ENCODE results near the gene RHPN2. TPM values are rescaled to one million over a fixed set of nuclear protein-coding genes. Genes with fewer than 3 reads are reported as not detected.

The RHPN2 gene
- total and polyA plus RNA-seq, 2 of the 13 experiments (the other 11 are each of a cell fraction or from before 2014, with no cell fraction given), result 20.3 to 48.0 TPM

DNA sequence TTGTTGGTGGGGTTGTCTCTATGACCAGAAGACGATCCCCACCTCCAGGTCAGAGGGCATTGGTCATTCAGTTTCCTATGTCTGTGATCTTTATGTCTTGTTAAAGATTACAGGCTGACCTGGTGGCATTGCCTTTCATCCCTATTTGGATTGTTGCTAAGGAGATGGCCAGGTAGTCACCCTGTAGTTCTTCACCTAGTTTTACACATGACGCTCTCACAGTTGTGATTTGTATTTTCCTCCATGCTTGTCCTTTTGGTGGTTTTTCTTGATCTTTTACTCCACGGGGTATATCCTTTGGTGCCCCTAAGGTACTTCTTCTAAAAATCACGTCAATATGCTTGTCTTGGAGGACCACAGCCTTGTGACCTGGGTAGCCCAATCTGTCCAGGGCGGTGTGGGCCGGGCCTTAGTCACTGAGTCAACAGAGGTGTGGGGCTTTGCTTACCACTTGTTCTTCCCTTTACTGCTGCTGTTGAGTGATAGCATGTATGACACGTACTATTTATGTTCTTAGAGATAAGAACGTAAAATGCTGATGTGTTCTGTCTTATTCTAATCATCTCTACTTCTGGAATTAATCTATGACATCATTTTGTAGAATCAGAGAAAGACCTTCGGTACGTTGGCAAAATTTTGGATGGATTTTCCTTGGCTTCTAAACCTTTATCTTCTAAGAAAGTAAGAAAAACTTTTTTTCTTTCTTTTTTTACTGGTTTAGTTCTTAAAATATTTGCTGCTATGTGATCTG, 36.4 kb upstream of the RHPN2 start (continued):
- TF ChIP-seq KLF13 (CRISPR knock-in tag; IDR thresholded peaks at IDR 0.05) (no peak), ZMYM3 (CRISPR knock-in tag; IDR thresholded peaks at IDR 0.05) (peak; percentile 52; the same call in 1 of the 2 replicates), ARNTL (CRISPR knock-in tag; IDR thresholded peaks at IDR 0.05) (no peak), ZNF607 (CRISPR knock-in tag; IDR thresholded peaks at IDR 0.05; ENCODE audit: borderline replicate concordance) (no peak), ZNF670 (CRISPR knock-in tag; IDR thresholded peaks at IDR 0.05; ENCODE audit: borderline replicate concordance) (no peak), ZNF367 (CRISPR knock-in tag; IDR thresholded peaks at IDR 0.05; ENCODE audit: borderline replicate concordance) (no peak), HNF4G (IDR thresholded peaks at IDR 0.05; ENCODE audit: borderline replicate concordance, low read depth, low read length) (peak; percentile 55; the same call in 1 of the 2 replicates), HNF4G (CRISPR knock-in tag; IDR thresholded peaks at IDR 0.05; ENCODE audit: borderline replicate concordance, low read depth) (no peak), ZFY (CRISPR knock-in tag; IDR thresholded peaks at IDR 0.05) (no peak)
- TF ChIP-seq, protein P1, sequence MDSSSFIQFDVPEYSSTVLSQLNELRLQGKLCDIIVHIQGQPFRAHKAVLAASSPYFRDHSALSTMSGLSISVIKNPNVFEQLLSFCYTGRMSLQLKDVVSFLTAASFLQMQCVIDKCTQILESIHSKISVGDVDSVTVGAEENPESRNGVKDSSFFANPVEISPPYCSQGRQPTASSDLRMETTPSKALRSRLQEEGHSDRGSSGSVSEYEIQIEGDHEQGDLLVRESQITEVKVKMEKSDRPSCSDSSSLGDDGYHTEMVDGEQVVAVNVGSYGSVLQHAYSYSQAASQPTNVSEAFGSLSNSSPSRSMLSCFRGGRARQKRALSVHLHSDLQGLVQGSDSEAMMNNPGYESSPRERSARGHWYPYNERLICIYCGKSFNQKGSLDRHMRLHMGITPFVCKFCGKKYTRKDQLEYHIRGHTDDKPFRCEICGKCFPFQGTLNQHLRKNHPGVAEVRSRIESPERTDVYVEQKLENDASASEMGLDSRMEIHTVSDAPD (CRISPR knock-in tag; IDR thresholded peaks at IDR 0.05), result peak; percentile 87
- TF ChIP-seq, protein P2, sequence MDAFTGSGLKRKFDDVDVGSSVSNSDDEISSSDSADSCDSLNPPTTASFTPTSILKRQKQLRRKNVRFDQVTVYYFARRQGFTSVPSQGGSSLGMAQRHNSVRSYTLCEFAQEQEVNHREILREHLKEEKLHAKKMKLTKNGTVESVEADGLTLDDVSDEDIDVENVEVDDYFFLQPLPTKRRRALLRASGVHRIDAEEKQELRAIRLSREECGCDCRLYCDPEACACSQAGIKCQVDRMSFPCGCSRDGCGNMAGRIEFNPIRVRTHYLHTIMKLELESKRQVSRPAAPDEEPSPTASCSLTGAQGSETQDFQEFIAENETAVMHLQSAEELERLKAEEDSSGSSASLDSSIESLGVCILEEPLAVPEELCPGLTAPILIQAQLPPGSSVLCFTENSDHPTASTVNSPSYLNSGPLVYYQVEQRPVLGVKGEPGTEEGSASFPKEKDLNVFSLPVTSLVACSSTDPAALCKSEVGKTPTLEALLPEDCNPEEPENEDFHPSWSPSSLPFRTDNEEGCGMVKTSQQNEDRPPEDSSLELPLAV (CRISPR knock-in tag; conservative IDR thresholded peaks at IDR 0.05; ENCODE audit: low read depth), result no peak
- TF ChIP-seq, protein P3, sequence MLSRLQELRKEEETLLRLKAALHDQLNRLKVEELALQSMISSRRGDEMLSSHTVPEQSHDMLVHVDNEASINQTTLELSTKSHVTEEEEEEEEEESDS (CRISPR knock-in tag; IDR thresholded peaks at IDR 0.05; ENCODE audit: borderline replicate concordance), result no peak
- TF ChIP-seq, protein P4, sequence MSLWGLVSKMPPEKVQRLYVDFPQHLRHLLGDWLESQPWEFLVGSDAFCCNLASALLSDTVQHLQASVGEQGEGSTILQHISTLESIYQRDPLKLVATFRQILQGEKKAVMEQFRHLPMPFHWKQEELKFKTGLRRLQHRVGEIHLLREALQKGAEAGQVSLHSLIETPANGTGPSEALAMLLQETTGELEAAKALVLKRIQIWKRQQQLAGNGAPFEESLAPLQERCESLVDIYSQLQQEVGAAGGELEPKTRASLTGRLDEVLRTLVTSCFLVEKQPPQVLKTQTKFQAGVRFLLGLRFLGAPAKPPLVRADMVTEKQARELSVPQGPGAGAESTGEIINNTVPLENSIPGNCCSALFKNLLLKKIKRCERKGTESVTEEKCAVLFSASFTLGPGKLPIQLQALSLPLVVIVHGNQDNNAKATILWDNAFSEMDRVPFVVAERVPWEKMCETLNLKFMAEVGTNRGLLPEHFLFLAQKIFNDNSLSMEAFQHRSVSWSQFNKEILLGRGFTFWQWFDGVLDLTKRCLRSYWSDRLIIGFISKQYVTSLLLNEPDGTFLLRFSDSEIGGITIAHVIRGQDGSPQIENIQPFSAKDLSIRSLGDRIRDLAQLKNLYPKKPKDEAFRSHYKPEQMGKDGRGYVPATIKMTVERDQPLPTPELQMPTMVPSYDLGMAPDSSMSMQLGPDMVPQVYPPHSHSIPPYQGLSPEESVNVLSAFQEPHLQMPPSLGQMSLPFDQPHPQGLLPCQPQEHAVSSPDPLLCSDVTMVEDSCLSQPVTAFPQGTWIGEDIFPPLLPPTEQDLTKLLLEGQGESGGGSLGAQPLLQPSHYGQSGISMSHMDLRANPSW (CRISPR knock-in tag; IDR thresholded peaks at IDR 0.05; ENCODE audit: borderline replicate concordance), result no peak
- TF ChIP-seq, protein P5, sequence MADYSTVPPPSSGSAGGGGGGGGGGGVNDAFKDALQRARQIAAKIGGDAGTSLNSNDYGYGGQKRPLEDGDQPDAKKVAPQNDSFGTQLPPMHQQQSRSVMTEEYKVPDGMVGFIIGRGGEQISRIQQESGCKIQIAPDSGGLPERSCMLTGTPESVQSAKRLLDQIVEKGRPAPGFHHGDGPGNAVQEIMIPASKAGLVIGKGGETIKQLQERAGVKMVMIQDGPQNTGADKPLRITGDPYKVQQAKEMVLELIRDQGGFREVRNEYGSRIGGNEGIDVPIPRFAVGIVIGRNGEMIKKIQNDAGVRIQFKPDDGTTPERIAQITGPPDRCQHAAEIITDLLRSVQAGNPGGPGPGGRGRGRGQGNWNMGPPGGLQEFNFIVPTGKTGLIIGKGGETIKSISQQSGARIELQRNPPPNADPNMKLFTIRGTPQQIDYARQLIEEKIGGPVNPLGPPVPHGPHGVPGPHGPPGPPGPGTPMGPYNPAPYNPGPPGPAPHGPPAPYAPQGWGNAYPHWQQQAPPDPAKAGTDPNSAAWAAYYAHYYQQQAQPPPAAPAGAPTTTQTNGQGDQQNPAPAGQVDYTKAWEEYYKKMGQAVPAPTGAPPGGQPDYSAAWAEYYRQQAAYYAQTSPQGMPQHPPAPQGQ (CRISPR knock-in tag; IDR thresholded peaks at IDR 0.05; ENCODE audit: borderline replicate concordance), result no peak
- TF ChIP-seq, protein P6, sequence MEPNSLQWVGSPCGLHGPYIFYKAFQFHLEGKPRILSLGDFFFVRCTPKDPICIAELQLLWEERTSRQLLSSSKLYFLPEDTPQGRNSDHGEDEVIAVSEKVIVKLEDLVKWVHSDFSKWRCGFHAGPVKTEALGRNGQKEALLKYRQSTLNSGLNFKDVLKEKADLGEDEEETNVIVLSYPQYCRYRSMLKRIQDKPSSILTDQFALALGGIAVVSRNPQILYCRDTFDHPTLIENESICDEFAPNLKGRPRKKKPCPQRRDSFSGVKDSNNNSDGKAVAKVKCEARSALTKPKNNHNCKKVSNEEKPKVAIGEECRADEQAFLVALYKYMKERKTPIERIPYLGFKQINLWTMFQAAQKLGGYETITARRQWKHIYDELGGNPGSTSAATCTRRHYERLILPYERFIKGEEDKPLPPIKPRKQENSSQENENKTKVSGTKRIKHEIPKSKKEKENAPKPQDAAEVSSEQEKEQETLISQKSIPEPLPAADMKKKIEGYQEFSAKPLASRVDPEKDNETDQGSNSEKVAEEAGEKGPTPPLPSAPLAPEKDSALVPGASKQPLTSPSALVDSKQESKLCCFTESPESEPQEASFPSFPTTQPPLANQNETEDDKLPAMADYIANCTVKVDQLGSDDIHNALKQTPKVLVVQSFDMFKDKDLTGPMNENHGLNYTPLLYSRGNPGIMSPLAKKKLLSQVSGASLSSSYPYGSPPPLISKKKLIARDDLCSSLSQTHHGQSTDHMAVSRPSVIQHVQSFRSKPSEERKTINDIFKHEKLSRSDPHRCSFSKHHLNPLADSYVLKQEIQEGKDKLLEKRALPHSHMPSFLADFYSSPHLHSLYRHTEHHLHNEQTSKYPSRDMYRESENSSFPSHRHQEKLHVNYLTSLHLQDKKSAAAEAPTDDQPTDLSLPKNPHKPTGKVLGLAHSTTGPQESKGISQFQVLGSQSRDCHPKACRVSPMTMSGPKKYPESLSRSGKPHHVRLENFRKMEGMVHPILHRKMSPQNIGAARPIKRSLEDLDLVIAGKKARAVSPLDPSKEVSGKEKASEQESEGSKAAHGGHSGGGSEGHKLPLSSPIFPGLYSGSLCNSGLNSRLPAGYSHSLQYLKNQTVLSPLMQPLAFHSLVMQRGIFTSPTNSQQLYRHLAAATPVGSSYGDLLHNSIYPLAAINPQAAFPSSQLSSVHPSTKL (CRISPR knock-in tag; IDR thresholded peaks at IDR 0.05), result peak; percentile 86

Measured in HepG2 (cell line).